Measurements from ENCODE around the gene HOXC10. TPM values are rescaled to one million over a fixed set of nuclear protein-coding genes. Genes with fewer than 3 reads are reported as not detected.

Gene HOXC10
- total and polyA plus RNA-seq, 2 of the 8 experiments (the other 6 are each of a cell fraction or from before 2014, with no cell fraction given): not detected

DNA sequence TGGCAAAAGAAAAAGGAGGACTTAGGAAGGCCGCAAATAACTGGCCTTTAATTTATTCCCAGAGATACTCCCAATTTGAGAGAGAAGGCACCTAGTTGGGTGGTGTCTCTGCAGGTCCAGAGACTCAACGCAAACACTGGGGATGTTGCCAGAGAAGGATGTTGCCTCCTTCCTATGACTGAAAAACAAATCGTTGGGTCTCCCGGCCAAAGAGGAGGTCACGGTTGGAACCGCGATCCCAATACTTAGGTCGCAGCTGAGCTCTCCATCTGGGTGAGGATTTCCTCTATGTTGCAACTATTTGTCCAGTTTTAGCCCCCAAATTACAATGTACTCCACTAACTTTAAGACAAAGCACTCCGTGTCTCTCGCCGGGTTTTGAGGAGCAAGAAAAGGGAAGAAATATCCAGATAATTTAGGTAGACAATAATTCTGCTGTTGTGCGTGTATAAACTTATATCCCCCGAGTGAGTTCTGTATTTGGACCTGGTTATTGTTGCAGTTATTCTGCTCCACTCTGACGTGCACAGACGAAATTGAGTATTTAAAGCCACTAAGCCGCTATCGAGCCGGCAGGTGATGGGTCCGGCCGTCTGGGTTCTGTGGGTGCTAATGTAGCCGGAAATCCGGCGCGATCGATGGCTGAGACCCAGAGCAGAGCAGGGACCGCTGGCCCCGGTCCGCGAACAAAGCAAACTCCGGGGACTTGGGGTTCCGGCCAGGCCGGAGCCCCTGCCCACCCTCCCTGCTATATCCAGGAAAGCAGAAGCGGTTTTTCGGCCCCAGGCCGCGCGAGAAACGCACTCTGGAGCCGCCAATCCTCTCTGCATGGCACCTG is 24.5 kb upstream of the HOXC10 start:
- DNase-seq (ENCODE audit: low read depth in 1 of 2, low spot score in 2 of 2) (no peak), FAIRE-seq (no peak)
- Histone ChIP-seq H3K14ac (ENCODE audit: insufficient read length) (no peak overlapping the region), H3K18ac (ENCODE audit: extremely low read depth, low read length) (no peak overlapping the region), H4K20me1 (replicated peaks in 1 of 2; ENCODE audit: control insufficient read depth in 1 of 2, insufficient read depth in 2 of 2, low read length in 2 of 2) (peaks cover 33 to 51% of the 10 kb centered on the region in 2 experiments), H4K5ac (ENCODE audit: insufficient read length, low read depth, low read length) (no peak overlapping the region), H3K79me2 (ENCODE audit: control insufficient read depth in 1 of 2, insufficient read depth in 2 of 2, low read length in 2 of 2) (no peaks in the 10 kb centered on the region), H2AFZ (ENCODE audit: low read length) (no peak overlapping the region), H3K9ac (replicated peaks in 1 of 4; ENCODE audit: extremely low read depth in 1 of 4, low read depth in 3 of 4, low read length in 3 of 4) (no peak overlapping the region), H3K36me3 (ENCODE audit: control insufficient read depth in 2 of 4, insufficient read depth in 4 of 4, low read length in 3 of 4) (peaks cover 0 to 8% (median 0%) of the 10 kb centered on the region in 4 experiments; a peak in 1 of 8 replicates), H3K23me2 (ENCODE audit: low read depth, low read length) (no peaks in the 10 kb centered on the region), H3K27me3 (replicated peaks in 1 of 4; ENCODE audit: control insufficient read depth in 3 of 4, extremely low read depth in 1 of 4, insufficient read depth in 3 of 4, low read length in 3 of 4) (peaks cover 99 to 100% (median 100%) of the 10 kb centered on the region in 4 experiments), H2BK120ac (replicated peaks; ENCODE audit: low read depth, low read length) (no peak overlapping the region), H3K23ac (ENCODE audit: insufficient read length) (no peak overlapping the region), H3K9me3 (ENCODE audit: insufficient read depth in 2 of 2, low read depth in 1 of 2, low read length in 1 of 2) (no peaks in the 10 kb centered on the region), H2BK15ac (ENCODE audit: low read length) (no peak overlapping the region; the same call in 1 of the 2 replicates), H2AK5ac (ENCODE audit: low read depth, low read length) (no peak overlapping the region), H3K56ac (replicated peaks; ENCODE audit: insufficient read length, low read depth, low read length) (no peak overlapping the region), H2BK5ac (ENCODE audit: low read depth, low read length) (no peak overlapping the region), H3K79me1 (ENCODE audit: low read depth, low read length) (no peaks in the 10 kb centered on the region), H3K4me1 (replicated peaks in 1 of 4; ENCODE audit: control insufficient read depth in 3 of 4, insufficient read depth in 4 of 4, low read length in 3 of 4) (peaks cover 0 to 5% (median under 1%) of the 10 kb centered on the region in 4 experiments; a peak in 1 of 7 replicates), H2BK20ac (ENCODE audit: low read length) (no peak overlapping the region), H3K27ac (ENCODE audit: low read depth, low read length) (no peak overlapping the region), H3K4ac (replicated peaks; ENCODE audit: insufficient read length, low read depth, low read length) (no peak overlapping the region), H3K4me2 (ENCODE audit: insufficient read depth in 1 of 2, low read depth in 2 of 2, low read length in 2 of 2) (peak overlapping the region; percentile 19 to 36; a peak in 2 of 4 replicates), H4K8ac (ENCODE audit: extremely low read depth, insufficient read depth, low read length) (no peak overlapping the region), H4K91ac (replicated peaks; ENCODE audit: insufficient read length, low read length) (no peak overlapping the region), H2BK12ac (ENCODE audit: low read depth, low read length) (0 out of 2 replicates have a peak overlapping the region, but pooled peaks have one; percentile 3), H3K4me3 (ENCODE audit: extremely low read depth in 1 of 4, insufficient read depth in 2 of 4, low read depth in 3 of 4, low read length in 4 of 4) (0 out of 8 replicates have a peak overlapping the region, but pooled peaks of 1 of the 4 experiments have one; percentile 30)
- WGBS, 2 experiments (ENCODE audit: extremely low coverage in 1 of 2, insufficient coverage in 1 of 2, insufficient read length in 1 of 2, insufficient replicate concordance in 2 of 2, low coverage in 1 of 2, low lambda C conversion rate in 2 of 2, missing lambda C conversion rate in 1 of 2): 18% methylated on average over 32 of the region's 39 CpGs; no CpG with 5 or more reads in 1 of the 2 experiments
- TF ChIP-seq MAX (IDR thresholded peaks at IDR 0.05): no peak
- peak; percentile 87; the same call in 1 of the 2 replicates for TF ChIP-seq SUZ12 (IDR thresholded peaks at IDR 0.05; ENCODE audit: low read length)
- peak; percentile 93 for TF ChIP-seq EZH2 (IDR thresholded peaks at IDR 0.05; ENCODE audit: low read depth, low read length, severe bottlenecking)
- TF ChIP-seq NRF1 (IDR thresholded peaks at IDR 0.05; ENCODE audit: low read depth, low read length): no peak
- TF ChIP-seq ZNF274 (IDR thresholded peaks at IDR 0.05; ENCODE audit: borderline replicate concordance, extremely low read depth, low read length): no peak
- TF ChIP-seq BACH1 (IDR thresholded peaks at IDR 0.05; ENCODE audit: low read length): no peak
- no peak for TF ChIP-seq KDM4A (IDR thresholded peaks at IDR 0.05; ENCODE audit: low read depth, low read length, severe bottlenecking)
- TF ChIP-seq RNF2 (IDR thresholded peaks at IDR 0.05; ENCODE audit: borderline replicate concordance, low read depth, low read length, missing control alignments, poor library complexity, severe bottlenecking): peak; percentile 86
- ChIA-PET POLR2A (ENCODE audit: partially characterized antibody) (interaction anchor here (0.6 to 1.4 kb wide), 3 partner anchors 8 to 144 kb away, joined by 3 read pairs; no protein-coding TSS in a partner anchor), CTCF (ENCODE audit: partially characterized antibody) (interaction anchor here (0.8 to 2.5 kb wide), 8 partner anchors 10 to 241 kb away, joined by 3 to 10 read pairs (median 4); partner anchors contain the start of gene HOXC10)
